HTR-8/SVneo (cell line): ENCODE results near the gene APOBEC3A.
"Not testable (repeated sequence)": the region's sequence is repeated elsewhere in the genome, so short reads cannot be mapped to it uniquely, and the experiment has no call there.

ENCODE experiments used
- DNase-seq: peaks from one replicate; pipeline ENCODE4 v3.0.0; 2011; ENCODE audit warnings: low spot score, mixed read lengths; ENCODE audit not compliant: insufficient read length
- FAIRE-seq: peaks from 2 replicates; lab custom pipeline; 2011; peaks lifted over from hg19 to GRCh38; lab: Jason Lieb, UNC

Gene APOBEC3A

DNA sequence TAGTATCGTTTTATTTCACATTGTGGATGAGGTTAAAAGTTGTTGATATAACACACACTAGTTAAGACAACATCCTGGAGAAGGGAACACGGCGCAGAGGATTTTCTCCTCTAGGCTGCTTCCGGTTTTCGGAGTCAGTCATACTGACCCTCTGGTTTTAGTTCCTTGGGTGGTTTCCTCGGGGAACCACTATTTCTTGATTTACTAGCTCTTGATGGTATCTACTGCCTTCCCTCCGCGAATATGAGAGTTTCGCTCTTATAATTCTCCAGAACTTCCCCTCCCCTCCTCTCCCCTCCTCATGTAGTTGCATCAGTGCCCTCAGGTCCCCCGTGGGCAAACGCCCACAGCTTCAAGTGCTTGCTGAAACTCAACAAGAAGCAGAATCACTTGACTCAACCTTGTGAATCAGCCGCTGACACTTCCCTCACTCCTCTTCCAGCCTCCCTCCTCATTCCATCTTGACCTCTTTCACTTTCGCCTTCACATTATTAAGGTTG, 15.9 kb upstream of the APOBEC3A start:
- no peak for DNase-seq
- FAIRE-seq = no peak

DNA sequence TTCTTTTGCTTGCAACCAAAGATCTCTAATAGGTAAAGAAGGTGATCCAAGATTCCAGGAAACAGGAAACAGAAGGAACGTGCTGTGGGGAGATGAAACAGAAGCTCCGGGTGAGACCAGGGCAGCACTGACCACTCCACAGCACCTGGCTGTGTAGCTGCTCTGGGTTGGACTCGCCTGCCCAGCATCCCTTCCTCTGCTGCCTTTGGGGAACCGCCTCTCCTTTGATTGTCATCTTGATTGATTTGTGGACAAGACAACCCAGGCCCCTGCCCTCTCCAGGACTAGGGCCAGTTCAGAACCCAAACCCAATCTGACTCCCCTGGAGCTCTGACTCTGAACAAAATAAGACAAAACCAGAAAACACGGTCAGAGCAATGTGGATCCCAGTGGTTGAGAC, 14.7 kb upstream of the APOBEC3A start:
- DNase-seq = no peak
- no peak for FAIRE-seq

DNA sequence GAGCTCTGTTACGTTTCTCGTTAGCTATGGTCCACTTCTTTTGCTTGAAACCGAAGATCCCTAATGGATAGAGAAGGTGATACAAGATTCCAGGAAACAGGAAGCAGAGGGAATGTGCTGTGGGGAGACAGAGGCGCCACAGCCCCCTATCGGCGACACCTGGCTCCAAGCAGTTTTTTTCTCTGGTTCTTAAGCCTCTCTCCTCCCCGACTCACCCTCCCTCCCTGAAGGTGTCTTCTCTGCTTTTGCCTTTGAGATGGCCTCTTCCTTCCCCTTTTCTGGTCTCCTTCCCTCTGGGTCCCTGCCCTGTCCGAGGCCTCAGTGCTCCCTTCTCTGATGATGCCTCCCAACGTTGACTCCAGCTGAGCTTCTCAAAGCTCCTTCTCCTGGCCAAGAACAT, 14.2 kb upstream of the APOBEC3A start:
- DNase-seq (no peak), FAIRE-seq (no peak)

DNA sequence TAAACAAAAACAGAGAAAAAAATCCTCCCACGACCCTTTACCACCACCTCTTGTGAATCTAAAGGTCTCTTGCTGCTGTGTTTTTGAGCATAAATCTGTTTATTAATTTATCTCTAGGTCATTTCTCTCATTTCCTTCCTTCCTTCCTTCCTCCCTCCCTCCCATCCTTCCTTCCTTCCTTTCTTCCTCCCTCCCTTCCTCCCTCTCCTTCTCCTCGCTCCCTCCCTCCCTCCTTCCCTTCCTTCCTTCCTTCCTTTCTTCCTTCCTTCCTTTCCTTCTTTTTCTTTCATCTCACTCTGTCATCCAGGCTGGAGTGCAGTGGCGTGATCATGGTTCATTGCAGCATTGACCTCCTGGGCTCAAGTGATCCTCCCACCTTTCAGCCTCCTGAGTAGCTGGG, 13.5 kb upstream of the APOBEC3A start:
- no peak for FAIRE-seq
- DNase-seq = no peak

DNA sequence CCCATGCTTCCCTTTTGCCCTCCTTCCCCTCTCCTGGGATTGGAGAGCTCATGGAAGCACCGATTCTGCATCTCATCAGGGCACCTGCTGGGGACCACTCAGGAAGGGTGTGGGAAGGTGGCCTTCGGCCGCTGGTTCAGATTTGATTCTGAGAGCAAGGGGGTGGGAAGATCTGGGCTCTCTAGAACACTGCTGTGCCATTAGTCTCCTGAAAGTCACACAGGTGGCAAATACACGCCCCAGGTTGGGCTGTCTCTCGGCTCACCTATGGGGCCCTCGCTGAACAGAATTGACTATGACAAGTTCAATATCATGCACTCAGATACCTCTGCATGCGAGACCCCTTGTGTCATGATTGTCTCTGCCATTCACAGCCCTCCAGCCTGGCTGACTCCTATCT, 12.8 kb upstream of the APOBEC3A start:
- DNase-seq = no peak
- no peak for FAIRE-seq

DNA sequence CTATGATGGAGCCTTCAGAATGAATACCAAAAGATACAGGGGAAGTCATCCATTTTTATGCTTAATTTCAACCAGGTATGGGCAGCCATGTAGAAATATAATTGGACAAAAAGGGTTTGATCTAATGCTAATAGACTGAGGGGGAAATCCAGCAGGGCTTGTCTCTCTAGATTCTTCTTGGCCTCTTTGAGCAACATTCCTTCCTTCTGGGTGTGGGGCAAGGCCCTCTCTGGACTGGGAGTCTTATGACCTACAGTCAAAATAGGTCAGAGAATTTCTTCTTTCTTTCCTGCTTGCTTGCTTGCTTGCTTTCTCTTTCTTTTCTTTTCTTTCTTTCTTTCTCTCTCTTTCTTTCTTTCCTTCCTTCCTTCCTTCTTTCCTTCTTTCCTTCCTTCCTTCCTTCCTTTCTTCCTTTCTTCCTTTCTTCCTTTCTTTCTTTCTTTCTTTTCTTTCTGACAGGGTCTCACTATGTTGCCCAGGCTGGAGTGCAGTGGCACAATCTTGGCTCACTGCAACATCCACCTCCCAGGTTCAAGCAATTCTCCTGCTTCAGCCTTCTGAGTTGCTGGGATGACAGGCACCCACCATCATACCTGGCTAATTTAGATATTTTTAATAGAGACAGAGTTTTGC, 11.6 kb upstream of the APOBEC3A start:
- DNase-seq, FAIRE-seq: not testable (repeated sequence)

DNA sequence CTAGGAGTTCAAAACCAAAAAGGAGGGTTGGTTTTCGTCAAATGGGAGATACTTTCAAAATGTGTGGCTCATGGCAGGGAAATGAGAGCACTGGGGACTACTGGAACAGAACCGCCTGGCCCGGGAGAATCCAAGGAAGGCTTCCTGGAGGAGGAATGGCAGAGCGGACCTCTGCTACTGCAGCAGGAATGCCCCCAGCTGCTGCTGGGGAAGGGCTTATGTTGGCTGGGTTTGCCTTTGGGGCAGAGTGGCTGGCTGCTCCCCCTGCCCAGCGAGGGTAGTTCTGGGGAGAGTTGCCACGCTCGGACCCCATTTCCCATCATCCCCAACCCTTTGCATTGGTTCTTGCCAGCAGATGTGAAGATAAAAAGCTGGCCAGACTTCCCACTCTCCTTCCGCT, 10.6 kb upstream of the APOBEC3A start:
- no peak for DNase-seq
- no peak for FAIRE-seq

DNA sequence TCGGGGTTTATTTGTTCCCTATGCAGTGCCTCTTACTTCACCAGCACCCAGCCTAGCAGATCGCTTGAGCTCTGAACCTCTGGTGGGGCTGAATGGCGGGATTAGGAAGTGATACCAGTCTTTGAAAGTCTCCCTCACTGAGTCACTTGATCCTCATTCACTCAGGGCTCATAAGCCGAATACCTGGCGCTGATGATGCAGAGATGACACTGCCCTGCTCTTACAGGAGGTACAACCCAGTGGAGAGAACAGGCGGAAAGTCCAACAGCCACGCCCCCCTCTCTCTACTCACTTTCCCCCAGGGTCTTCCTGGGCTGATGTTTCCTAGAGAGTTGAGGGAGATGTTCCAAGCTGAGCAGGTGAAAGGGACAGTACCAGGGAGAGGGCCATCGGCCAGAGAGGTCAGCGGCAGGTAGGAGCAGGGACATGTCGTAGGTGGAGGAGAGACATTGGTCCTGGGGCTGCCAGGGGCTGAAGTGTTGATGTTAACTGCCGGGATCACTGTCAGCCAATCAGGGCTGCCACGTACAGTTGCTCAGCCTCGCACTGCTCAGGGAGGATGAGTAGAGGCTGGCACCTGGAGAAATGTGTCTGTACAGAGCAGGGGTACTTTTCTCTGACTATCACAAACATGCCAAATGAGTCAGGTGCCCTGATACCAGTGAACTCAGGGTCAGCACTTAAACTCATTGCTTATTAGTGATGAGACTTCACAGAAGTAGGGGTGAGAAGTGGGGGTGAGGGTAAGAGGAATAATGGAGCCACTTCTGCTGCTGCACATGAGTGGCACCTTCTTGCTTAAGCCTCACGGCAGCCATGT, 9.9 kb upstream of the APOBEC3A start:
- FAIRE-seq (no peak), DNase-seq (no peak)

DNA sequence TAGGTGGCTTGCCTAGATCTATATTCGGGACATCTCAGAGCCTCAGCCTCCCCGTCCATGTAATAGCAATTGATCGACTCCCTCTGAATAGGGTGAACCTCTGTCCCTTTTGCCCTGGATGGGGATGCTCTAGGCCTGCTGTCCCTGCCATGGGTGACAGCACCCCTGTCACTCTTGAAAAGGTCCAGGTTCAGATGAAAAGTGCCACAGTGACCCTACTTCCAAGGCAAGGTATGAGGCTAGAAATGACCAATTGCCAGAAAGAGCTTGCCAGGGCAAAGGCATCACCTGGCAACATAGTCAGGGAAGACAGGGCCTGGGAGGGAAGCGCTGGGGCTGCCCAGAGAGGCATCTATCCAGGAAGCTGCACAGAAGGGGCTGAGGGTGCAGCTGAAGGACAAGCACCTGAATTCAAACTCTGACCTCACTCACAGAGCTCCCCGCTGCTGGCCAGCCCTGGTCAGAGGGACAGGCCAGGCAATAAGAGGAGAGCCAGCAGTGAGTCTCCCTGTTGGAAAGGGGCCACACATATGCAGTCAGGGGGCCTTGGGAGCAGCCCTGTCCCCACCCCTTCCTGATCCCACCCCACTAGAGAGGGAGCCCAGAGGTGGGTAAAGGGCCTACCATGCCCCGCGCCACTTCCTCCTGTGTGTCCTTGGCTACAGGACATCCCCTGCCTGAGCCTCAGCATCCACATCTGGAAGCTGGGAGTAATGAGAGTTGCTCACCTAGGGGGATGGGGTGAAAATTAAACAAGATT, 9.0 kb upstream of the APOBEC3A start:
- FAIRE-seq (no peak), DNase-seq (no peak)

DNA sequence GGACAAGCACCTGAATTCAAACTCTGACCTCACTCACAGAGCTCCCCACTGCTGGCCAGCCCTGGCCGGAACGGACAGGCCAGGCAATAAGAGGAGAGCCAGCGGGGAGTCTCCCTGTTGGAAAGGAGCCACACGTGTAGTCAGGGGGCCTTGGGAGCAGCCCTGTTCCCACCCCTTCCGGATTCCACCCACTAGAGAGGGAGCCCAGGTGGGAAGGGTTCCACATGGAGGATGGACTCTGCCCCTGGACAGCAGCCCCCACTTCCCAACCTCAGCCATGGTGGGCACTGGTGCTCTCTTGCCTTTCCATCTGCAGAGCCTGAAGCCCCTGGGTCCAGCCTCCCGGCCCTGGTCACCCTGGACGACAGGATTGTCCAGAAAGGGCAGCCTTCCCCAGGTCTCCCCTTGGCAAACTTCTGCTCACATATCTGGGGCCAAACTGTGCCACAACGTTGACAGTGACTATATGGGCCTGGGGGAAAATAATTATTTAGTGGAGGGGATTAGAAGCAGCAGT, 7.5 kb upstream of the APOBEC3A start:
- DNase-seq (no peak), FAIRE-seq (no peak)

DNA sequence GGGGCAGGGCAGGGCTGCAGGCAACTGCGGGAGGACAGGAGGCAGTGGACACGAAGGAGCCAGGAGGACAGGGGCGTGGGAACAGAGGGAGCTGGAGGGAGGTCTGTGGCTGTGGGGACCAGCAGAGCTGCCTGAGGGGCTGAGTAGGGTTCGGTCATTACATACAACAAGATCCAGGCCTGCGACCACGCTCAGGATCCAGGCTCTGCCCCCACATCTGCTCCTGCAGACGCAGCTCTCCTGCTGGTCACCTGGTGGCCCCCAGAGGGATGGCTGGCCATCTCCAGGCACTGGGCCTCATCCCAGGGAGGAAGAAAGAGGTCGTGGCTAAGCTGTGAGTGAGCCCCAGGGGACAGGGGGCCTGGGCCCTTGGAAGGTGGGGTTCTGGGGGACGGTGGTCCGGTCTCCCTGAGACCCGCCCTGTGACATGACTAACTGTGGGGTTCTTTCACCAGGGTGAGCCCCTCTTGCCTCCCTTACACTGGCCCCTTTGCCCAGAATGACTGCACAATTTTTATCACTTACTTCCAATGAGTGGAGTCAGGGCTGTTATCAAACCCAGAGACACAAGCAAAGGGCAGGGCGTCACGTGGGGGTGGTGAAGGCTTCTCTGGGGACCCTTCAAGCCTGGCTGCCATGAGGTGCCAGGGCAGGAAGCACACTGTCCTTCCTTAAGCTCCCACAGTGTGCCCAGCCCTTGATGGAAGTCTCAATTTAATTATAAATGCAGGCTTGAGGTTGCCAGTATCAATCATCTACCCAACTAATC, 6.7 kb upstream of the APOBEC3A start:
- FAIRE-seq (no peak), DNase-seq (no peak)

DNA sequence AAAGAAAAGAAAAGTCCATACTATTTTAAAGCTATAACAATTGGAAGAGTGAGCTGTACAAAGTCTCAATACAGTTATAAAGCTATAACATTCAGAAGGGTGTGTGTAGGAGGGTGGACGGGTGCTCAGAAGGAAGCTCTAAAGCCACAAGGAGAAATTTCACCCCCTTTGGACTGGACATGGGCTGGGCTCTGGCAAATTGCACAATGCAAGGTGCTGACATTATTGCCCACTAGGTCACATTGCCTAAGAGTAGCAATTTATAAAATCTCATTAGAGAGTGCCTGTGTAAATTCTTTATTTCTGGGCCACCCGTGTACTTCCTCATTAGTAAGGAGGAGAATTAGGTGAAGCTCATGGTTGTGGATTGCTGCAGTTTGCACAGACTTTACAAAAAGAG, 5.7 kb upstream of the APOBEC3A start:
- DNase-seq (no peak), FAIRE-seq (no peak)

DNA sequence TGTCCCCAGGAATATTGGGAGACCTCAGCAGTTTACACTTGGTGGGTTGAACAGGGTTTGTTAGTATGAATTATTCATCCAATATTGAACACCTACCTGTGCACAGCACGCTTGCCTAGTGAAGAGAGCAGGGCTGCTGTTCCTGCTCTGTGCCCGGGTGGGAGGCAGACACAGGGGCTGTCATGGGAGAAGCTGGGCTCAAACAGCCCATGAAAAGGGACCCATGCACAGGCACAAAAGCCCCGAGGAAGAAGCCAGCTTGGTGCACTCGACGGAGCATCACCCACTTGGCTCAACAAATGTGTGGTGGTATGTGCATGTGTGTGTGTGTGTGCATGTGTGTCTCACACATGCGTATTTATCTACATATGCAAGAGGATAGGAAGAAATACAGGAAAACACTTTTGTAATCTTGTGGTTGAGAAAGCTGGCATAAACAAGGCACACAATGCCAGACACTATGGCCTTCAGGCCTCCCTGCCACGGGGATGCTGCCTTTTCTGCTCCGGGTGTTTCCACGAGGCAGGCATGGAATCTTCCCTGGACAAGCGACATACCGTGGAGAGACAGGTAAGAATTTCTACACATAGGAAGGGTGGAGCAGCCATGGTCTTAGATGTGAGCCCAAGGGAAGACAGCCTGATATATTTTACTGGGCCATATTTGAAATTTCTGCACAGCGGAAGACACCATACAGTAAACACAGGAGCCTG, 5.0 kb upstream of the APOBEC3A start:
- FAIRE-seq (no peak), DNase-seq (no peak)

DNA sequence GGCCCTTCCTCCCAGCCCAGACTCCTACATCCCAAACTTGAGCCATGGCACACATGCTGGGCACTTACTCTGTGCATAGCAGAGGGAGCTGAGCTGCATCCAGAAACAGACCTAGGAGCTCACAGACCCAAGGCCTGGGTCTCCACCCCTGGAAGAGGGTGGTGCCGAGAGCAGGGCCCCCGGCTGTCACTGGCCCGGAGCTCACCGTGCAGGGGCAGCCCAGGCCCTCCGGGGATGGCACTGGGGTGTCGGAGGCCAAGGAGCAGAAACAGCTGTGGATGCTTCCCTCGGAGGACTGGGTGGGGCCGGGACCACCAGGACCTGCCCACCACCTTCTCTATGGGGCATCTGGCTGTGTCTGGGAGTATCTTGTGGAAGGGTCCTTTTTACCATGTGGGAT, 4.3 kb upstream of the APOBEC3A start:
- DNase-seq = no peak
- FAIRE-seq = no peak

DNA sequence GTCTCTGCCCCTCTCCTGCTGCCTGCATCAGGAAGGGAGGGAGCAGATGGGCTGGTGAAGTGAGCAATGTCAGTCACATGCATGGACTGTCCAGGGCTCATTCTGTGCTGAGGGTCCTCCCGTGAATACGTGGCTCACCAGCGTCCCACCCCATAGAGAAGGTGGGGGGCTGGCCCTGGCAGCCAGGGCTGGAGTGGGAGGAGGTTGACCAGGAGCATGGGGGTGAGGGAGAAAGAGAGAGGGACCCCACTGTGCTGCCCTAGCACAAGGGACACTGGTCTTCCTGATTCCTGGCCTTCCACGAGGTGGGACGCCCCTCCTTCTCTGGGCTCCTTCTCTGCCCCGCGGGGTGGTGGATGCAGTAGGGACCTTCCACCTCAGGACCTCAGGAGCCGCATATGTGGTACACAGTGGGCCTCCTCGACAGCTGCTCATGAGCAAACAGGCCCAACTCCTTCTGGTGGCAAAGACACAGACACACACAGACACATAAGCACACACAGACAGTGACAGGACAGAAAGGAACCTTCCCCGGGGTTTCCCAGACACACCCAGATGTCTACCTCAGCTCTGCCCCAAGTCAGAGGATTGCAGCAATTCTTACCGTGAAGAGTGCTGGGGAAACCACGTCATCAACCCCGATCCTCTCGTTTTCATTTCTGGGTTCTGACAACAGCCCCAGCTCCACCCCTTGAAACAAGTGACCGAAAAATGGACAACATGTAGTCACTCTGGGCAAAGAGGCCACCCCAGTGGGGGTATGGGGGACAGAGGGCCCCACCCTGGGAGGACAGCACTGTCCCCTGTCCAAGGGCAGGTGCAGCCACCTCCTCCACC, 3.6 kb upstream of the APOBEC3A start:
- FAIRE-seq = no peak
- DNase-seq = no peak

DNA sequence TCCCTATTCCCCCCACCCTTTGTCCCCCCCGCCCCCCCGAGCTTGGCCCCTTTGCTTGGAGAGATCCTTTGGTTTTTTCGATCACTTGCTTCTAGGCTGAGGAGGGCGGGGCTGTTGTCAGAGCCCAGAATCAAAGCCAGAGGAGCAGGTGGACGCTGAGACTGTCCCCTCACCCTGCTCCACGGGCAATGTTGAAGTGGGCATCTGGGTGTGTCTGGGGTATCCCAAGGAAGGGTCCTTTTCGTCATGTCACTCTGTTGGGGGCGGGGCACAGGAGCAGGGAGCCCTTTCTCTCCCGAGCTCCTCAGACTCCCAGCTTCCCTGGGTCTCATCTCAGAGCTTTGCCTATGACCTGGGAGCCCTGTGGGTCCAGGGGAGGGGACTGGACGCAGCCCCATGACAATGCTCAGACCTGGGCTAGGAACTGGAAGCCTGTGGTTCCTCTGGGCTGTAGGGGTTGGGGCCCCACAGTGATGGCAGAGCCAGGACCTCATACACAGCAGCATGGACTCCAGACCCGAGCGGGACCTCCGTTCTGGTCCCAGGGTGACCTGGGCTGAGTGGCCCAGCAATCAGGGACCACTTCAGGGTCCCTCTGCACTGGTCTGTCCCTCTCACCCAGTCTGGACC, 2.9 kb upstream of the APOBEC3A start:
- FAIRE-seq = no peak

DNA sequence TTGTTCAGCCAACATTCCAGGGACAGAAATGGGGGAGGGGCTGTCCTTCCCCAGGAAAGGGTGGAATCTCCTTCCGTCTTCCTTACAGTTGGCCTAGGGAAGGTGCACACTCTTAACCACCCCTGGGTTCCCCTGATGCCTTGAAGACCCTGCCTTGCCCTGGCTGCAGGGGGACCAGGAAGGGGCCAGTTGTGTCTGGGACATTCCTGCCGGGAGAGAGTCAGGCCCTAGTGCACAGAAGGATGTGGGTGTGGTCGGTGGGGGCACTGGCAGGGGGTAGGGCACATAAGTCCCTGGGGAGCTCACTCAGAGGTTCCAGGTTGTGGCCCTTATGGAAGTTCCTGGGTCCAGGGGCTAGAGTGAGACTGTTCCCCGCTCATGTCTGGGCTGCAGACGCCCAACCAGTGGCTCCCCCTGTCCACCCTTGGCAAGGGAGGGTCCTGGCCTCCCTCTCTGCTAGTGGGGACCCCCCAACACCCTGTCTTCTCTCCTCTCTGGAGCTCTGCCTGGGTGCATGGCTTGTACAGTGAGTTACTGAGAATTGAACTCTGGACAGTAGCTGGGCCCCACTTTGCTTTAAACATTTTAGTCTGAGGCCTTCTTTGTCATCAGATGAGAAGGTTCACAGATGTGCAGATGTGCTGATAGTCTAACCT, 2.0 kb upstream of the APOBEC3A start:
- FAIRE-seq (no peak), DNase-seq (no peak)

More for the DNA sequence above, 2.9 kb upstream of the APOBEC3A start:
- DNase-seq = no peak

DNA sequence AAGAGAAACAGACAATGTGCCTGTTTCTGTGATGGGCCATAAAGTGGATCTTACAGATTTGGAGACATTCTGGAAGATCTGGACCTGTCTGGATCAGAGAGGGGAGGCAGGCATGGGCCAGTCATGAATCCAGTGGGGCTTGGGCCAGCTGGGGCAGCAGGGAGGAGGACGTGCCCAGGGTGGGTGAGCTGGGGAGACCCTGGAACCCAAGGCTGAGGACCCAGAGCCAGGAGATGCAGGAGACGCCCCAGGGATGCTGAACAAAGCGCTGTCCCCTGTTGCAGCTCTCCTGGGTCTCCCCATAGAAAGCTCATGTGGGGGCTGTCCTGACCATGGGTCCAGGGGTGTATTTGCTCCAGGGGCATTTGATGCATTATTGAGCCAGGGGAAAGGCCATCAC, 1.5 kb upstream of the APOBEC3A start:
- FAIRE-seq (no peak), DNase-seq (no peak)
